ENCODE results near the gene MRPS34.

MRPS34 gene

GRCh38 chr16:1789643-1790045 is 16.7 kb upstream of the MRPS34 start:
- Histone ChIP-seq H4K20me1 (peaks cover 82% of the 10 kb centered on the region), H3K4me1 (0 out of 2 replicates have a peak, but pooled peaks cover 2% of the 10 kb centered on the region), H3K27ac (no peak overlapping the region), H3K9me3 (no peaks in the 10 kb centered on the region), H3K9ac (no peak overlapping the region), H3K27me3 (no peaks in the 10 kb centered on the region), H3K36me3 (peaks cover 82% of the 10 kb centered on the region), H3K4me2 (no peak overlapping the region), H3K4me3 (no peak overlapping the region)
- TF ChIP-seq Cebpa-rat (IDR thresholded peaks at IDR 0.05), result no peak

GRCh38 chr16:1788708-1789100 is 15.8 kb upstream of the MRPS34 start:
- TF ChIP-seq Cebpa-rat (IDR thresholded peaks at IDR 0.05), result no peak
- Histone ChIP-seq H4K20me1 (peaks cover 91% of the 10 kb centered on the region), H3K9me3 (no peaks in the 10 kb centered on the region), H3K27me3 (no peaks in the 10 kb centered on the region), H3K27ac (no peak overlapping the region), H3K4me3 (no peak overlapping the region), H3K4me1 (peaks cover 12% of the 10 kb centered on the region), H3K4me2 (no peak overlapping the region), H3K36me3 (peaks cover 82% of the 10 kb centered on the region), H3K9ac (no peak overlapping the region)

DNA sequence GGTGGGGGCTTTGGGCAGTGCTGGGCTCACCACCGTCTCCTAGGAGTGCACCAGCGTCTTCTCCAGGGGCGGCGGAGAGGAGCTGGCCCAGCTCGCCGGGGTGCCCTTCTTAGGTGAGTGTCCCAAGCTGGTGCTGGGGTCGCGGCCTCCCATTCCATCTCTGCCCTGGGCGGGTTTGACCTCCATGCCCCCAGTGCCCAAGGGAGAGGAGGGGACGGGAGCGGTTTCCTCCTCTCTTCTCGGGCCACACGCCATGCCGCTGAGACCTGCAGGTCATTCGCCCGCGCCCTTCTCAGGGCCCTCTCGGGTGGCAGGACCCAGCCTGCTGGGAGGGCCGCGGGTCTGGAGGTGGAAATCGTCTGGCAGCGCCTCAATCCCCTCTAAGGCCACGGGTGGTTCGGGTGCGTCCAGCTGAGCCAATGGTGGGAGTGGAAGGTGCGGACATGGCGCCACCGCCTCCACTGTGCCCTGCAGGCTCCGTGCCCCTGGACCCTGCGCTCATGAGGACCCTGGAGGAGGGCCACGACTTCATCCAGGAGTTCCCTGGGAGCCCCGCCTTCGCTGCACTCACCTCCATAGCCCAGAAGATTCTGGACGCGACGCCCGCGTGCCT is 15.3 kb upstream of the MRPS34 start:
- peaks cover 82% of the 10 kb centered on the region for H3K36me3 ChIP-seq
- H4K20me1 ChIP-seq, result peaks cover 96% of the 10 kb centered on the region
- no peak overlapping the region for H3K4me3 ChIP-seq
- no peak for TF ChIP-seq Cebpa-rat (IDR thresholded peaks at IDR 0.05)
- H3K27ac ChIP-seq, result no peak overlapping the region
- no peak overlapping the region for H3K9ac ChIP-seq
- H3K4me1 ChIP-seq, result peaks cover 15% of the 10 kb centered on the region
- H3K27me3 ChIP-seq, result no peaks in the 10 kb centered on the region
- H3K4me2 ChIP-seq, result no peak overlapping the region
- H3K9me3 ChIP-seq, result no peaks in the 10 kb centered on the region

GRCh38 chr16:1787322-1788094 is 14.6 kb upstream of the MRPS34 start:
- Histone ChIP-seq H3K4me2 (no peak overlapping the region), H3K4me1 (peaks cover 15% of the 10 kb centered on the region), H3K9ac (no peak overlapping the region), H3K36me3 (peaks cover 78% of the 10 kb centered on the region), H3K4me3 (no peak overlapping the region), H3K9me3 (no peaks in the 10 kb centered on the region), H3K27me3 (no peaks in the 10 kb centered on the region), H3K27ac (no peak overlapping the region), H4K20me1 (peaks cover 96% of the 10 kb centered on the region)
- TF ChIP-seq Cebpa-rat (IDR thresholded peaks at IDR 0.05), result no peak

DNA sequence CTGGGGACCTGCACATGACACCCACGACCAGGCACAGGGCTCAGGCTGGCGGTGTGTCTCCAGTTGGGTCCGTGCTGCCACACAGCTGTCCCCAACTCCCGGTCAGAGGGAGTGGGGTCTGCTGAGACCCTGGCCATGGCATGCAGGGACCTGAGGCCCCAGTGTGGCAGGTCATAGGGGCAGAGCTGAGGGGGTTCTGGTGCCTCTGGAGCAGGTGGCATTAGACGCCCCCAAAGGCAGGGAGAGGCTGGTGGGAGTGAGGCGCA is 14.1 kb upstream of the MRPS34 start:
- H3K27me3 ChIP-seq, result no peaks in the 10 kb centered on the region
- H3K9me3 ChIP-seq, result no peaks in the 10 kb centered on the region
- no peak for TF ChIP-seq Cebpa-rat (IDR thresholded peaks at IDR 0.05)
- H3K27ac ChIP-seq, result no peak overlapping the region
- no peak overlapping the region for H3K4me3 ChIP-seq
- H3K36me3 ChIP-seq, result peaks cover 73% of the 10 kb centered on the region
- H3K4me1 ChIP-seq, result peaks cover 15% of the 10 kb centered on the region
- H3K9ac ChIP-seq, result no peak overlapping the region
- H4K20me1 ChIP-seq, result peaks cover 94% of the 10 kb centered on the region
- H3K4me2 ChIP-seq, result no peak overlapping the region

DNA sequence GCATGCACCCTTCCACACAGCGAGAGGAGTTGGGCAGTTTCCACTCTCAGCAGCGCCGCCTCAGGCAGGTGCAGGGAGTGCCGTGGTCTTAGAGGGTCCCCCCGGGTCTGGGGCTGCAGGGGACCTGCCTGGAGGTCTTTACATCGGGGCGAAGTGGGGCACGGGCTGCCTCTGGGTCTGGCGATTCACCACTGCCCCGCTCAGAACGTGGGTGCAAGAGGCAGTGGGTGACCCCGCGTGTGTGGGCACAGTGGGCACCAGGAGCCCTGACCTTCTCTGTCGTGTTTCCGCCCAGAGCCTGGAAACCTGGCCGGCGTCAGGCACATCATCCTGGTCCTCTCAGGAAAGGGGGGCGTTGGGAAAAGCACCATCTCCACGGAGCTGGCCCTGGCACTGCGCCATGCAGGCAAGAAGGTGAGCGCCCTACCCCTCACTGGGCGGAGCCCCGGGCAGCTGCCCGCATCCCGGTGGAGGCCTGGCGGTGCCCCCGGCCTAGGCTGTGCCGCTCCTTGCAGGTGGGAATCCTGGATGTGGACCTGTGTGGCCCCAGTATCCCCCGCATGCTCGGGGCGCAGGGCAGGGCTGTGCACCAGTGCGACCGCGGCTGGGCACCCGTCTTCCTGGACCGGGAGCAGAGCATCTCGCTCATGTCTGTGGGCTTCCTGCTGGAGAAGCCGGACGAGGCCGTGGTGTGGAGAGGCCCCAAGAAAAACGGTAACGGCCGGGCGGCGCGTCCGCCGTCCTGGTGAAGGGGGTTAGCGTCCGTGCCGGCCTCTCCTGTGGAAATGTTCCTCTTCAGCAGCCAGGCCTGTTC is 13.5 kb upstream of the MRPS34 start:
- Histone ChIP-seq H3K9ac (no peak overlapping the region), H3K9me3 (no peaks in the 10 kb centered on the region), H3K36me3 (peaks cover 68% of the 10 kb centered on the region), H3K27ac (no peak overlapping the region), H3K4me2 (no peak overlapping the region), H3K4me3 (no peak overlapping the region), H3K4me1 (peaks cover 19% of the 10 kb centered on the region), H3K27me3 (no peaks in the 10 kb centered on the region), H4K20me1 (peaks cover 94% of the 10 kb centered on the region)
- no peak for TF ChIP-seq Cebpa-rat (IDR thresholded peaks at IDR 0.05)

GRCh38 chr16:1785846-1786170 is 12.9 kb upstream of the MRPS34 start:
- Histone ChIP-seq H3K9ac (no peak overlapping the region), H3K36me3 (peaks cover 66% of the 10 kb centered on the region), H3K4me2 (no peak overlapping the region)

GRCh38 chr16:1784977-1785845 is 12.3 kb upstream of the MRPS34 start:
- Histone ChIP-seq H3K9me3 (no peaks in the 10 kb centered on the region), H3K4me3 (no peak overlapping the region), H3K4me2 (no peak overlapping the region), H3K36me3 (peaks cover 66% of the 10 kb centered on the region), H4K20me1 (peaks cover 94% of the 10 kb centered on the region), H3K9ac (no peak overlapping the region), H3K4me1 (peaks cover 28% of the 10 kb centered on the region), H3K27ac (no peak overlapping the region), H3K27me3 (no peaks in the 10 kb centered on the region)
- no peak for TF ChIP-seq Cebpa-rat (IDR thresholded peaks at IDR 0.05)

More at GRCh38 chr16:1785846-1786170, 12.9 kb upstream of the MRPS34 start:
- Histone ChIP-seq H3K9me3 (no peaks in the 10 kb centered on the region), H3K27ac (no peak overlapping the region), H3K4me1 (peaks cover 25% of the 10 kb centered on the region), H3K4me3 (no peak overlapping the region), H4K20me1 (peaks cover 94% of the 10 kb centered on the region), H3K27me3 (no peaks in the 10 kb centered on the region)
- TF ChIP-seq Cebpa-rat (IDR thresholded peaks at IDR 0.05), result no peak

DNA sequence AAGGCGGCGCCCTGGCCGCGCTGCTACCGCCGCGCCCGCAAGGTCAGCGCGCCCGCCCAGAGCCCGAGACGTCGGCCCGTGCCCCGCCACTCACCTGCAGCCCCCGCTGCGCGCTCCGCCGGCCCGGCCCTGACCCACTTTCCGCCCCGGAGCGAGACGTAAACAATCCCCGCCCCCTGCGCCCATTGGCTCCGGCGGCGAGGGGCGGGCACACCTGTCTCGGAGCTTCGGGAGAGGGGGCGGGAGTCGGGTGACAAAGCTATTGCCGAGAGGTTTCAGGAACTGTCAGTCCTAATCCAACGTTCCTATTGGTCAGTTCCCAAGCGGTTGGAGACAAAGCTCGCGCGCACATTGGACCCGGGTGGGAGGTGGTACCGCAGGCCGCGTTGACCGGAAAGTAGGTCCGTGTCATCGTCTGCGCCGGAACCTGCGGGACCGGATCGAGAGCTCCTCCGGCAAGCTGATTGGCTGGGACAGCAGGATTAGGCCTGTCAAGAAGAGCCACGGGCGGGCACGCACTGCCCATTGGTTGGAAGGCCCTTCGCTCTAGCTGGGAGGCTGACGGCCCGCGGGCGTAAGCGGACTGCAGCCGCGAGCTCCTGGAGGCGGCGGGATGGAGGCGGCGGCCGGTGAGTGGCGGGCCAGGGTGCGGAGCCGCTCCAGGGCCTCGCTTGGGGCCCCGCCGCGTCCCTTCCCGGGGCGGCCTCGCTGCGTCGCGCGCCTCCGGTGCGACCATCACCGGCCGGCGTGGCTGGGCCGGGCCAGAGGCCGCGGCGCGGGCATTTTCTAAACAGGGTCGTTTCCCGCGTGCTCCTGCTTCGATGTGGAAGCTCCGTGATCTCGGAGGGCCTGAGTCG is 9.7 kb upstream of the MRPS34 start, which contains the start of the genes NUBP2 and SPSB3:
Gene NUBP2, plus strand, starts transcription at position 553 of the 857 bp plus-strand sequence. Its CDS starts 61 bp downstream, at position 614.
Gene SPSB3, minus strand, starts transcription at position 164 of the 857 bp plus-strand sequence. CDS start 1,088 bp downstream, outside the sequence.
- Histone ChIP-seq H3K36me3 (peaks cover 66% of the 10 kb centered on the region), H3K9ac (peak within 1 kb of the TSS; percentile 94), H3K27ac (peak within 1 kb of the TSS; percentile 91)

More for the DNA sequence above, 9.7 kb upstream of the MRPS34 start, which contains the start of the genes NUBP2 and SPSB3:
- Histone ChIP-seq H3K27me3 (no peaks in the 10 kb centered on the region), H3K9me3 (no peaks in the 10 kb centered on the region), H3K4me1 (peaks cover 28% of the 10 kb centered on the region), H3K4me2 (peak within 1 kb of the TSS; percentile 97), H3K4me3 (peak within 1 kb of the TSS; percentile 97), H4K20me1 (peaks cover 94% of the 10 kb centered on the region)
- no peak for TF ChIP-seq Cebpa-rat (IDR thresholded peaks at IDR 0.05)
